ENCODE data around the gene SEPTIN12.

The SEPTIN12 gene, protein sequence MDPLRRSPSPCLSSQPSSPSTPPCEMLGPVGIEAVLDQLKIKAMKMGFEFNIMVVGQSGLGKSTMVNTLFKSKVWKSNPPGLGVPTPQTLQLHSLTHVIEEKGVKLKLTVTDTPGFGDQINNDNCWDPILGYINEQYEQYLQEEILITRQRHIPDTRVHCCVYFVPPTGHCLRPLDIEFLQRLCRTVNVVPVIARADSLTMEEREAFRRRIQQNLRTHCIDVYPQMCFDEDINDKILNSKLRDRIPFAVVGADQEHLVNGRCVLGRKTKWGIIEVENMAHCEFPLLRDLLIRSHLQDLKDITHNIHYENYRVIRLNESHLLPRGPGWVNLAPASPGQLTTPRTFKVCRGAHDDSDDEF

DNA sequence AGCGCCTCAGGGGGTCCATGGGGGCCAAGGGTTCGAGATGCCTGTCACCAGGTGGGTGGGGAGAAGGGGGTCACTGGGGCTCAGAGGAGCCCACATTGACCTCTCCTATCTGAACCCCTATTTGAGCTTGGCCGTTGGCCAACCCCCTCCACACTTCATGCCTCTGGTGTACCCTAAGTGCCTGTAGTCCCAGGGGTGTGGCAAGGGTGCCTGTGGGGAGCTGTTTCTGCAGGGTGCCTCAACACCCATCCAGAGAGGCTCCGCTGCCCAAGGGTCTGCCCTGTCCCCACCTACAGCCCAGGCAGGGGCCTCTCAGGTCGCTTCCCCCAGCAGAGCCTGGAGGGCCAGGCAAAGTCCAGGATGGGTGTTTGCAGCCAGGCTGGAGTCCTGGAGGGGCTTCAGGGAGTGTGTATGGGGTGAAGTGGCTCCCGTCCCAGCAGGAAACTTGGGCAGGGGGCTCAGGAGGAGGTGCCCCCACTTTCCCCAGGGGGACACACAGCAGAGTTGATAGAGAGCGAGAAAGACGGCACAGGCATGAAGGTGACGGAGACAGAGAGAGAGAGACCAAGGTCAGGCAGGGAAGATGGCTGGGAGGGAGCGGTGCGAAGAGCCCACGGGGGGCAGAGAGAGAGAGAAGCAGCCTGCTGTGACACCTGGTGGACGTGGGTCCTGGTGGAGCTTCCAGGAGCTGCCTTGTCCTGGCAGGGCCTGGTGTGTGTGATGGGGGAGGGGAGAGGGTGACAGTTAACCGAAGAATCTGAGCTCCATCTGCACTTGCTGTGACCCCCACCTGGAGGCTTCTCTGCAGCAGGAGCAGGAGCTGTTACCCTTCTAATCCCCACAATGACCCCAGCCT, at the start of gene SEPTIN12:
Gene SEPTIN12 (minus strand): TSS at position 719 of the 856 bp plus-strand sequence. CDS start 700 bp downstream, at position 19.
- Histone ChIP-seq H3K9ac (ENCODE audit: low read length) (no peak within 1 kb of the TSS), H3F3A (ENCODE audit: insufficient read depth, low read length) (no peaks in the 10 kb centered on the region), H3K27ac (ENCODE audit: low read depth, low read length, poor library complexity, severe bottlenecking) (no peak within 1 kb of the TSS), H3K36me3 (ENCODE audit: insufficient read depth, low read length) (no peaks in the 10 kb centered on the region), H4K20me1 (ENCODE audit: insufficient read depth, low read length) (no peaks in the 10 kb centered on the region), H3K4me2 (ENCODE audit: low read length) (no peak within 1 kb of the TSS), H3K4me1 (ENCODE audit: insufficient read depth, low read length, severe bottlenecking) (peaks cover 3% of the 10 kb centered on the region), H2AFZ (ENCODE audit: low read length) (no peak within 1 kb of the TSS), H3K27me3 (ENCODE audit: insufficient read depth, low read length) (no peaks in the 10 kb centered on the region; the same call in 1 of the 2 replicates), H3K4me3 (ENCODE audit: low read depth, low read length, poor library complexity, severe bottlenecking) (no peak within 1 kb of the TSS), H3K9me2 (ENCODE audit: low read depth, low read length) (no peaks in the 10 kb centered on the region), H3K9me3 (ENCODE audit: low read length) (no peaks in the 10 kb centered on the region), H3K79me2 (ENCODE audit: insufficient read depth, low read length) (no peaks in the 10 kb centered on the region)
- TF ChIP-seq EZH2 (IDR thresholded peaks at IDR 0.05; ENCODE audit: borderline replicate concordance, low read length) = no peak
- TF ChIP-seq, protein P1, sequence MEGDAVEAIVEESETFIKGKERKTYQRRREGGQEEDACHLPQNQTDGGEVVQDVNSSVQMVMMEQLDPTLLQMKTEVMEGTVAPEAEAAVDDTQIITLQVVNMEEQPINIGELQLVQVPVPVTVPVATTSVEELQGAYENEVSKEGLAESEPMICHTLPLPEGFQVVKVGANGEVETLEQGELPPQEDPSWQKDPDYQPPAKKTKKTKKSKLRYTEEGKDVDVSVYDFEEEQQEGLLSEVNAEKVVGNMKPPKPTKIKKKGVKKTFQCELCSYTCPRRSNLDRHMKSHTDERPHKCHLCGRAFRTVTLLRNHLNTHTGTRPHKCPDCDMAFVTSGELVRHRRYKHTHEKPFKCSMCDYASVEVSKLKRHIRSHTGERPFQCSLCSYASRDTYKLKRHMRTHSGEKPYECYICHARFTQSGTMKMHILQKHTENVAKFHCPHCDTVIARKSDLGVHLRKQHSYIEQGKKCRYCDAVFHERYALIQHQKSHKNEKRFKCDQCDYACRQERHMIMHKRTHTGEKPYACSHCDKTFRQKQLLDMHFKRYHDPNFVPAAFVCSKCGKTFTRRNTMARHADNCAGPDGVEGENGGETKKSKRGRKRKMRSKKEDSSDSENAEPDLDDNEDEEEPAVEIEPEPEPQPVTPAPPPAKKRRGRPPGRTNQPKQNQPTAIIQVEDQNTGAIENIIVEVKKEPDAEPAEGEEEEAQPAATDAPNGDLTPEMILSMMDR (IDR thresholded peaks at IDR 0.05; ENCODE audit: low read length) = no peak

DNA sequence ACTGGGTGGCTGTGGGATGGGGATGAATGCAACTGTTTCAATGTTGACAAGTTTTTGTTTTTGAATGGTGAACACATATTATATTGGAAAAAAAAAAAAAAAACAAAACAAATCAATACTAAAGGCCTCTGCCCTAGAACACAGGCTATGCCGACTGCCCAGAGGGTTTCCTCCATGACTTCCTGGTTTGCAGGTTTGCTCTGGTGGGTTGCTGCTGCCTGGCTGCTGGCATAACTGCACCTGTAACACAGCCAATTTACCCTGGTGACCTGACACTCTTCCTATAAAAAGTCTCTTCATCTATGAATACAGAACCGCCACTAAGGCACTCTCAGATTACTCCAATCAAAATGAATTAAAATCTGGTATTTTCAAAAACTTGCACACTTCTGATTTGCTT, 48.6 kb upstream of the SEPTIN12 start:
- H3K36me3 ChIP-seq (ENCODE audit: insufficient read depth, low read length) = peaks cover 92% of the 10 kb centered on the region
- no peak for TF ChIP-seq EZH2 (IDR thresholded peaks at IDR 0.05; ENCODE audit: borderline replicate concordance, low read length)
- TF ChIP-seq, protein P1 (IDR thresholded peaks at IDR 0.05; ENCODE audit: low read length) = no peak
- no peaks in the 10 kb centered on the region for H3K79me2 ChIP-seq (ENCODE audit: insufficient read depth, low read length)
- no peak overlapping the region for H3K4me2 ChIP-seq (ENCODE audit: low read length)
- H3F3A ChIP-seq (ENCODE audit: insufficient read depth, low read length) = no peaks in the 10 kb centered on the region
- no peaks in the 10 kb centered on the region for H3K9me2 ChIP-seq (ENCODE audit: low read depth, low read length)
- no peak overlapping the region for H3K9ac ChIP-seq (ENCODE audit: low read length)
- no peak overlapping the region for H3K4me3 ChIP-seq (ENCODE audit: low read depth, low read length, poor library complexity, severe bottlenecking)
- H3K27me3 ChIP-seq (ENCODE audit: insufficient read depth, low read length) = no peaks in the 10 kb centered on the region
- H3K4me1 ChIP-seq (ENCODE audit: insufficient read depth, low read length, severe bottlenecking) = no peaks in the 10 kb centered on the region
- no peak overlapping the region for H3K27ac ChIP-seq (ENCODE audit: low read depth, low read length, poor library complexity, severe bottlenecking)
- H4K20me1 ChIP-seq (ENCODE audit: insufficient read depth, low read length) = no peaks in the 10 kb centered on the region
- no peak overlapping the region for H2AFZ ChIP-seq (ENCODE audit: low read length)
- no peaks in the 10 kb centered on the region for H3K9me3 ChIP-seq (ENCODE audit: low read length)

DNA sequence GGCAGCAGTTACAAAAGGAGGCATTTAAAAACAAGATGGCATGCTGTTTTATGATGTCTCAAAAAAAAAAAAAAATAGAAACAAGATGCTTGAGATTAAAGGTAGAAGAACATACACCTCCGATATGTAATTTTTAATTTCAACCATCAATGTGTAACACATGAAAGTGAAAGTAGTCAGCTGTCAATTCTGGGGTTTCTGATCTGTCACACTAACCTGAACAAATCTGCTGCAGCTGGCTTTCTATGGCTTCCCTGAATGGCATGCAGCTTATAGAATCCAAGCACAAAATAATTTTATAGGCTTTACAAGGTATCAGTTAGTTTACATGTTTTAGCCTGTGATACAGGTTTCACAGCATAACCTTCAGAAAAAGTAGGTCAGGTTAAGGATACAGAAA, 45.4 kb upstream of the SEPTIN12 start:
- Histone ChIP-seq H3K27ac (ENCODE audit: low read depth, low read length, poor library complexity, severe bottlenecking) (no peak overlapping the region), H4K20me1 (ENCODE audit: insufficient read depth, low read length) (no peaks in the 10 kb centered on the region), H3K4me1 (ENCODE audit: insufficient read depth, low read length, severe bottlenecking) (no peaks in the 10 kb centered on the region), H3K27me3 (ENCODE audit: insufficient read depth, low read length) (no peaks in the 10 kb centered on the region), H3K4me2 (ENCODE audit: low read length) (no peak overlapping the region), H3K36me3 (ENCODE audit: insufficient read depth, low read length) (peaks cover 88% of the 10 kb centered on the region), H3K79me2 (ENCODE audit: insufficient read depth, low read length) (no peaks in the 10 kb centered on the region), H3K4me3 (ENCODE audit: low read depth, low read length, poor library complexity, severe bottlenecking) (no peak overlapping the region), H2AFZ (ENCODE audit: low read length) (no peak overlapping the region), H3K9ac (ENCODE audit: low read length) (no peak overlapping the region), H3K9me3 (ENCODE audit: low read length) (no peaks in the 10 kb centered on the region), H3F3A (ENCODE audit: insufficient read depth, low read length) (no peaks in the 10 kb centered on the region), H3K9me2 (ENCODE audit: low read depth, low read length) (no peaks in the 10 kb centered on the region)
- no peak for TF ChIP-seq EZH2 (IDR thresholded peaks at IDR 0.05; ENCODE audit: borderline replicate concordance, low read length)
- TF ChIP-seq, protein P1 (IDR thresholded peaks at IDR 0.05; ENCODE audit: low read length) = no peak

Measured in OCI-LY1 (cell line).